TTC549 (cell line): Measurements from ENCODE around the gene CCDC91.
"Not testable (repeated sequence)": the region's sequence is repeated elsewhere in the genome, so short reads cannot be mapped to it uniquely, and the experiment has no call there.

Experiments
- FAIRE-seq: peaks from 2 replicates; lab custom pipeline; 2012; peaks lifted over from hg19 to GRCh38; lab: Jason Lieb, UNC

Gene CCDC91

DNA sequence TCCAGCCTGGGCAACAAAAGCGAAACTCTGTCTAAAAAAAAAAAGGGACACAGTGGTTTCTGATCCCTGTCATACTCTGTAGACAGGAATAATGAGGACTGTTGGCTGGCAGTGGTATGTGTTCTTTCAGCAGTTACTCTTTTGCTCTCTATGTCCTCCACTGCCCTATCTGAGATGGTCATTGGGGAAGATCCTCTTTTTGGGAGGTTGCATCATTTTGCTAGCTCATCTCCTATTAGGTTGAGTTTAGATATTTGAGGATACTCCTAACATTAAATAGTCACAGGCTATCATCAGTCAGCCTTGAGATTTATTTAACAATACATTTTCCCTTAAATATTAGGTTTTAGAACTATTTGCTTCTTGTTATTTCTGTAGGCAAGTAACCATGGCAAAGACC, 5.9 kb upstream of the CCDC91 start:
- FAIRE-seq, result no peak

GRCh38 chr12:28186500-28186899, 3.8 kb upstream of the CCDC91 start:
- FAIRE-seq, result no peak

GRCh38 chr12:28189784-28190320, 404 bp upstream of the CCDC91 start:
- no peak for FAIRE-seq

DNA sequence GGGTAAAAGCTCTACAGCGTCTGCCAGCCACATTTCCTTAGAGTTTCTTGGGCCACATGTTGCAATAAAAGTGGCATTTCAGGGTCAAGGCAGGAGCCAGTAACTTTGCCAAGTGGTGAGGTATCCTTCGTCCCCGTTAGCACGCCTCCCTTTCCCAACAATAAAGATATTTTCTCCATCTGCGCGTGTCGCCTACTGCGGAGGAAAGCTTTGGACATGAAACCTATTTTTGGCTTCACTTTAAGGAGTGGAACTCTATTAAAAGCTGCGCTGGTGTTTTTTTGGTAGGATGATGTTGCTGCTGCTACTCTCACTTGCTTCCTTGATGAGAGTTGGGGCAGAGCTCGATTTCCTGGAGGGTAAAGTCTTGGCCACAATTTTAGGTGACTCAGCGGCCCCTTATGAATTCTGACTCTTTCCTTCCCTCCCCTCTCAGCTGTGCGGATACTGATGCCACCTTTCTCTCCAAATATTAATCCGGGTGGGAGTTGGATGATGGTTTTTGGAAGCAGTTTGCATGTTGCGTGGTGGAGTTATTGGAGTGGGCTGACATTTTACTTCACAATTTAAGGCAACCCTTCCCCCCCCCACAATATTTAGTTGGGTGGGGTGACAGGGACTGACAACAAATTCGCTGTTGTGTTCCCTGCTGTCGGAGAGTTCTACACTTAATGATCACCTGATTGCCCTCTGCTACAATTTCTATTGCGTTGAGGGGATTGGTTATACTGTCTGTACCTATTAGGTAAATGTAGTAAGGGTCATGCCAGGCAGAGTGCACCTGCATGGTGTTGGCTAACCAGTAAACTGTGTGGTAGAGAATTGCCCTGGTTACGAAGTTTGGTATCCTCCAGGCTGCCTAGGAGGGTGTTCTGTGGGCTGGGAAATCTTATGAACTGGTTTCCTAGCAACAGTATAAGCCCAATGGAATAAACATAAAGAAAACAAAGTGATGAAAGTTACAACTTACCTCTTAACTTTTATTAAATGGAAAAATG, 1.1 kb downstream of the CCDC91 start:
- no peak for FAIRE-seq

- no peak for FAIRE-seq
These were observed 1.9 kb downstream of the CCDC91 start for GRCh38 chr12:28192125-28192524.

GRCh38 chr12:28194621-28195020, 4.4 kb downstream of the CCDC91 start:
- not testable (repeated sequence) for FAIRE-seq

GRCh38 chr12:28201136-28201535, 10.9 kb downstream of the CCDC91 start:
- not testable (repeated sequence) for FAIRE-seq

- no peak for FAIRE-seq
These were observed 12.3 kb downstream of the CCDC91 start for GRCh38 chr12:28202374-28203130.

- FAIRE-seq, result no peak
These were observed 19.5 kb downstream of the CCDC91 start for GRCh38 chr12:28209782-28210181.

DNA sequence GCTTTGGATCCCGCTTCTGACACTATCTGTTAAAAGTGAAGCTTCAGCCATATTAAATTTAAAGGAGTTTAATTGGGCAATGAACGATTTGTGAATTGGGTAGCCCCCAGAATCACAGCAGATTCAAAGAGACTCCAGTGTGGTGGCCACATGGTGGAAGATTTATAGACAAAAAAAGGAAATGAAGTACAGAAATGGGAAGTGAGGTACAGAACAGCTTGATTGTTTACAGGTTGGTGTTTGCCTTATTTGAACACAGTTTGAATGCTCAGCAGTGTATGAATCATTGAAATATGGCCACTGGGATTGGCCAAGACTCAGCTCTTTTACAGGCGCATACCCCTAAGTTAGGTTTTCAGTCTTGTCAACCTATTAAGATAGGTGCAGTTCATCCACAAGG, 21.9 kb downstream of the CCDC91 start:
- no peak for FAIRE-seq

- no peak for FAIRE-seq
These were observed 24.8 kb downstream of the CCDC91 start for GRCh38 chr12:28215021-28215420.

- FAIRE-seq, result no peak
These were observed 25.8 kb downstream of the CCDC91 start for GRCh38 chr12:28216016-28216415.

- no peak for FAIRE-seq
These were observed 27.5 kb downstream of the CCDC91 start for GRCh38 chr12:28217805-28218204.

DNA sequence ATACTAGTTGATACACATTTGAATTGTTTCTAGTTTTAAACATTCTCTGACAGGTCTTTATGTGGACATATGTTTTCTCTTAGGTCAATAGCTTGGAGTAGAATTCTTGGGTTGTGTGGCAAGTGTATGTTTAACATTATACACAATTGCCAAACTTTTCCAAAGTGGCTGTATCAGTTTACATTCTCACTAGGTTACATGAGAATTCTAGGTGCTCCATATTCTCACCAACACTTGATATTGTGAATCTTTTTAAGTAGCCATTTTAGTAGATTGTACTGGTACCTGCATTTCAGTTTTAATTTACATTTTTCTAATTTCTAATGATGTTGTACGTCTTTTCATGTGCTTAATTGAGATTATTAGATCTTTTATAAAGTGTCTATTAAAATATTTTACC, 28.6 kb downstream of the CCDC91 start:
- FAIRE-seq, result no peak

DNA sequence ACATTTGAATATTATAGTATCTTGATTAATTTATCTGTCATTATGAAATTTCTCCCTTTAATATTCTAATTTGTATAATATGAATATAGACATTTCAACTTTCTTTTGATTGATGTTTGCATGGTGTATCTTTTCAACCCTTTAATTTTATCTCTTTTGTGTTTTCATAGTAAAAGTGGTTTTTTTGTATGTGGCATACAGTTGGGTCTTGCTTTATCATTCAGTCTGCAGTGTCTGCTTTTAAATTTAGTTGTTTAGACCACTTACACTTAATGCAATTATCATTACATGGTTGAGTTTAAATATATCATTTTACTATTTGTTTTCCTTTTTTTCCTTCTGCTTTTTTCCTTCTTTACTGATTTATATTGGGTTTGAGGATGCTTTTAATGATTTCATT, 29.6 kb downstream of the CCDC91 start:
- no peak for FAIRE-seq

DNA sequence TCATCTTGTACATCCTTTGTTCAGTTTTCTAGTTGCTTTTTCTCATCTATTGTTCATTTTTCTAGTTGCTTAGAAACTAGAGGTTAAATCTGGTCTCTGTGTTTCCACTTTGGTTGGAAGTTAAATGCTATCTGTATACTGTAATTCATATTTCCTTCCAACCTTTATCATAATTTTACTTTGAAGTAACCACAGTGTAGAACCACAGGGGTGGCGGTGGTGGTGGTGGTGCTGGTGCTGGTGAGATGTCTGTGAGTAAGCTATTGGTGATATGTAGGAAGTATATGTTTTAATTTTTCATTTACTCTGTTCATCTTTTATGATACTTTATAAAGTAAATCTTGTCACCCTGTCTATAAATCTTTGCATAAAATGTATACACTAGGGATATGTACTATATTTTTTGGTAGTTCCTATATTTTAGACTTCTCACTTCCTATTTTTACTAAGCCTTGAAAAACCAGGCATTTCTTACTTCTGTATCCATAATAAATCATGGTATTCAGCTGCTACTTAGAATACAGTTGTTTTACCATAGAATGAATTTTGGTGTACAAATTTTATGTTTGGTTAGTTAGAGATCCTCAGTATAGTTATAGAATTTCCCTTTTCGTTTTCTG, 31.9 kb downstream of the CCDC91 start:
- FAIRE-seq, result no peak

DNA sequence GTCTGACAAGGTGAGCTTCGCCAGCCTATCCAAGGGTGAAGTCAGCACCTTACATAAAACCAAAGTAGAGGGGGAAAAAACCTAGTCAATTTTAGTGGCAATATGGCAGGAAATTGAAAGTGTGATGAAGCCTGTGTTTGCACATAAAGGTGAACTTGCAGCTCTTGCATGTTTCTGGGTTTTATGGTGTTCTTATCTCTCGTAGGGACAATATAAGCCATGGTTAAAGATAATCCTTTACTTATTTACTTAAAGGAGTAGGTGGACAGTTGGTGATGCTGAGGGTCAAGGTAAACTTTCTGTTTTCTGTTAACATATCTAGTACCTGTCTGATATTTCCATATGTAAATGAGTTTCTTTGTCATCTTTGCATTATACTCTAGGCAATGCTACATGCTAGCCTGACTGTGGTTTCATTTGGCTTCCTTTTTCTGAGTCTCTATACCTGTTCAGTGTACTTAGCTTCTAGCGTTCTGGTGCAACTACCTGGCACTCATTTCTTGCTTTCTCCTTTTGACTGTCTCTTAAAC, 32.8 kb downstream of the CCDC91 start:
- no peak for FAIRE-seq

DNA sequence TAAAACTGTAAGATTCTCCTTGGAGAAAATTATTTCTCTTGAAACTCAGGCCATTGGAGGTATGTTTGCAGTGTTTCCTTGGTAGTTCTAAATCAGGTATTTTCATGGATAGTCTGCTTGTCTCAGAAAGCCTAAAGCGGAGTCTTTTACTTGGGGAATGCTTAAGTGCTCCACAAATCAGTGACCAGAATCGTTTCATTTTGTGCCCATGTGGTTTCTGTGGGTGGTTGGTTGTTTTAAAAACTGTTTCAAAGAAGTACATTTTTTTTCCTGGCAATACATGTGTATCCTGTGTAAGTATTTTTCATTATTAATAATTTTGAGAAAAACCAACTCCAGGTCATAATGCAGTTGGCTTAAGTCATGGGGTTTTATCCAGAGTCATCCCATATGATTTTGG, 33.6 kb downstream of the CCDC91 start:
- FAIRE-seq, result no peak

- no peak for FAIRE-seq
These were observed 36.4 kb downstream of the CCDC91 start for GRCh38 chr12:28226705-28227104.

- FAIRE-seq, result no peak
These were observed 37.0 kb downstream of the CCDC91 start for GRCh38 chr12:28227251-28227650.

GRCh38 chr12:28231248-28231647, 41.0 kb downstream of the CCDC91 start:
- no peak for FAIRE-seq

GRCh38 chr12:28232211-28232928, 42.1 kb downstream of the CCDC91 start:
- no peak for FAIRE-seq
